ENCODE results near the gene SFMBT2. TPM values are rescaled to one million over a fixed set of nuclear protein-coding genes. Genes with fewer than 3 reads are reported as not detected.

Gene SFMBT2
- total RNA-seq = 10 to 100 TPM; 12.8 to 15.4 TPM

- H3K4me1 Mint-ChIP-seq (ENCODE audit: low read depth) = peaks cover 25% of the 10 kb centered on the region
- ChIA-PET POLR2A (interaction anchor here (0.6 to 1.9 kb wide), 10 partner anchors 25 to 1135 kb away, joined by 3 to 6 read pairs (median 3); no protein-coding TSS in a partner anchor), CTCF (interaction anchor here (0.6 to 2.3 kb wide), 16 partner anchors 139 to 752 kb away, joined by 3 to 22 read pairs (median 4); no protein-coding TSS in a partner anchor)
- H3K4me3 Mint-ChIP-seq = peak within 1 kb of the TSS; percentile 93
- peak within 1 kb of the TSS; percentile 74 for H3K27ac Mint-ChIP-seq
- intact Hi-C loops (cut with micrococcal nuclease) = loop anchor here (1.0 to 10.0 kb wide), 4 partner anchors 71 to 736 kb away; no protein-coding TSS in a partner anchor
- H3K36me3 Mint-ChIP-seq = no peaks in the 10 kb centered on the region
- DNase-seq = peak; percentile 75
- peaks cover 10% of the 10 kb centered on the region for H3K27me3 Mint-ChIP-seq
- H3K9me3 Mint-ChIP-seq = no peaks in the 10 kb centered on the region
Measured at GRCh38 chr10:7410862-7411670, at the start of gene SFMBT2. Gene SFMBT2, minus strand, starts transcription at chr10:7411034. Its CDS starts 29,136 bp downstream, at chr10:7381898.

DNA sequence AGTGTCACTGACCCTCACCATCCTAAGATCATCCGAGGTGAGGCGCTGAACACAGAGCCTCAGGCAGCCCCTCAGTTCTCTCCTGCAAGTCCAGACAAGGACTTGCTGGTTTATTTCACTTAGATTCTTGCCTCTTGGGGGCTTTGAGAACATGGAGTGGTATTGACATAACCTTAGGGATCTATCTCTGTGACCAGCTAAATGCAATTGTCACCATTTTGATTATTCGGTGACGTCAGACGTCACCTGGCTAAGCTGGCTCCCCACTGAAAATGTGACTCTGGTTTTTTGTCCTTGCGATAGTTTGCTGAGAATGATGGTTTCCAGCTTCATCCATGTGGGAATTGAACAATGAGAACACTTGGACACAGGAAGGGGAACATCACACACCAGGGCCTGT, 49.2 kb upstream of the SFMBT2 start:
- H3K4me1 Mint-ChIP-seq (ENCODE audit: low read depth) = no peaks in the 10 kb centered on the region
- intact Hi-C loops (cut with micrococcal nuclease) = no loop called here
- ChIA-PET POLR2A (no interaction called here), CTCF (no interaction called here)
- no peak overlapping the region for H3K27ac Mint-ChIP-seq
- no peaks in the 10 kb centered on the region for H3K27me3 Mint-ChIP-seq
- no peak overlapping the region for H3K4me3 Mint-ChIP-seq
- H3K36me3 Mint-ChIP-seq = no peaks in the 10 kb centered on the region
- DNase-seq = no peak
- H3K9me3 Mint-ChIP-seq = no peaks in the 10 kb centered on the region

DNA sequence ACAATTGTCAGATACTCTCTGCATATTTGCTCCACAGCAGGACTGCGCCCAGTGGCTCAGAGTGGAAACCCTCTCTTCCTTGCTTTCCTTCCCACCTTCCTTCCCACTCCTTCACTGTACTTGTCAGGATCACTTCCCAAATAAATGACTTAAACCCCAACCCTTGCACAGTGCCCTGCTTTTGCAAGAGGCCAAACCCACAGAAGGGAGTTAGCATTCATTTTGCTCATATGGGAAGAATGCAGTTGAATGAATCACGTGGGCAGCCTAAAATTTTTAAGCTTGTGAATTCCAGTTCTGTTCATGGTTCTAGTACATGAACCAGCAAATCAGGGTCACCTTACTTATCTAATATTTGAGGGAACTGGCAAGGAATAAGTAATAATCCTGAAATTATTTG, 47.7 kb upstream of the SFMBT2 start:
- no peaks in the 10 kb centered on the region for H3K4me1 Mint-ChIP-seq (ENCODE audit: low read depth)
- no peaks in the 10 kb centered on the region for H3K27me3 Mint-ChIP-seq
- no peaks in the 10 kb centered on the region for H3K9me3 Mint-ChIP-seq
- intact Hi-C loops (cut with micrococcal nuclease) = no loop called here
- ChIA-PET CTCF (no interaction called here), POLR2A (no interaction called here)
- no peaks in the 10 kb centered on the region for H3K36me3 Mint-ChIP-seq
- no peak overlapping the region for H3K27ac Mint-ChIP-seq
- H3K4me3 Mint-ChIP-seq = no peak overlapping the region
- DNase-seq = no peak

DNA sequence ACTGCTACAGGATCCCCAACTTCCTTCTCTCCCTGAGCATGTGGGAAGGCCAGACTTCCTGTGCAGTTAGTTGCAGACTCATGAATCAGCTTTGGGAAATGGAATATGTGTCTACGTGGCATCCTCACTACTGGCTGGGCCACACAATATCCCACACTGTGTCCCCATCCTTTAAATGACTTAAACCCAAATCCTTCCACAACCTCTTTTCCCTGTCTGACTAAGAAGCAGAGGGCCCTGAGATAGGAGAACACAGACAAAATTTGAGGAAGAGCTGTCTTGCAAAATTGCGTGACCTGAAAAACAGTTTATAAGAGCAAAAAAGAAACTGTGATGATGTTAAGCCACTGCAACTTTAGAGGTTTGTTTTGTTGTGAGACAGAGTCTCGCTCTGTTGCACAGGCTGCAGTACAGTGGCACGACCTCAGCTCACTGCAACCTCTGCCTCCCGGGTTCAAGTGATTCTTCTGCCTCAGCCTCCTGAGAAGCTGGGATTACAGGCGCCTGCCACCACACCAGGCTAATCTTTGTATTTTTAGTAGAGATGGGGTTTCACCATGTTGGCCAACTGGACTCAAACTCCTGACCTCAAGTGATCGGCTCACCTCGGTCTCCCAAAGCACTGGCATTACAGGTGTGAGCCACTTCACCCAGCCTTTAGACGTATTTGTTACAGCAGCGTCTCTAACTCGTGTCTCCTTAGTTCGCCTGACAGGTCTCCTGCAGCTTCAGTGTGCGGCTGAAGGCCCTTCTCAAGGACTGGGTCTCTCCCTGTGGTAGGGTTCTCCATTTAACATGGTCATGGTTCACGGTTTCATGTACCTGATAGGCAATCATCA, 46.9 kb upstream of the SFMBT2 start:
- no peak overlapping the region for H3K4me3 Mint-ChIP-seq

GRCh38 chr10:7449063-7449695, 38.3 kb upstream of the SFMBT2 start:
- Mint-ChIP-seq H3K27me3 (peaks cover 1% of the 10 kb centered on the region), H3K36me3 (peaks cover 7% of the 10 kb centered on the region), H3K9me3 (peaks cover 22% of the 10 kb centered on the region), H3K27ac (no peak overlapping the region), H3K4me3 (no peak overlapping the region), H3K4me1 (ENCODE audit: low read depth) (no peaks in the 10 kb centered on the region)
- ChIA-PET POLR2A (no interaction called here), CTCF (no interaction called here)
- intact Hi-C loops (cut with micrococcal nuclease) = no loop called here
- DNase-seq = no peak

More for the DNA sequence above, 46.9 kb upstream of the SFMBT2 start:
- Mint-ChIP-seq H3K27me3 (no peaks in the 10 kb centered on the region), H3K36me3 (no peaks in the 10 kb centered on the region), H3K9me3 (no peaks in the 10 kb centered on the region), H3K27ac (no peak overlapping the region), H3K4me1 (ENCODE audit: low read depth) (no peaks in the 10 kb centered on the region)
- CTCF ChIA-PET = no interaction called here
- no peak for DNase-seq
- intact Hi-C loops (cut with micrococcal nuclease) = no loop called here
- POLR2A ChIA-PET = no interaction called here

GRCh38 chr10:7445474-7446185, 34.8 kb upstream of the SFMBT2 start:
- no peak overlapping the region for H3K4me3 Mint-ChIP-seq
- POLR2A ChIA-PET = no interaction called here

DNA sequence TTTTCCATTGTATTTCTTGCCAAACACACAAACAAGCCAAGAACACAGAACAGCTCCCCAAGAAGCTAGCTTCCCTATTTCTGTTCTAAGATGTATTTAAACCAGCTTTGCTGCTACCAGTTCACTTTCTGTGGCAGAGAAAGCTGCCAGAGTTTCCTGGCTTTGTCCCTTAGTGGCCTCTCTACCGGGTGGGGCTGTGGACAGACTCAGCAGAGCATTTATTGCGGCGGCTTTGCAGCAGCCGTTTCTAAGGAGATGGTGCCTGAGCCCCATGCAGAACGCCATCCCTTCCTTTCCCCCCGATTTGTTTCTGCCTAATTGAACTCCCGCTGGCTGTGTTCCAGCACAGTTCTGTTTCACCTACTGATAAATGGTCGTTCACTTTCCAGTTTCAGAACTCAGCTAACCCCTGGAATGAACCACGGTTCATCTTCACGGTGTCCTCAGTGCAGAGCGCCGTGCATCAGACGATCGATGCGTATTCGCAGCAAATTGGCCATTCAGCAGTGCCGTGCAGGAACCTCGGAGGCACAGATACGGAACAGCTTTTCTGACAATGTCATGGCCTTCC, 33.8 kb upstream of the SFMBT2 start:
- intact Hi-C loops (cut with micrococcal nuclease) = no loop called here
- DNase-seq = no peak
- H3K27me3 Mint-ChIP-seq = peaks cover 3% of the 10 kb centered on the region
- no peak overlapping the region for H3K27ac Mint-ChIP-seq
- no peak overlapping the region for H3K4me3 Mint-ChIP-seq
- H3K9me3 Mint-ChIP-seq = peaks cover 17% of the 10 kb centered on the region
- peaks cover 7% of the 10 kb centered on the region for H3K36me3 Mint-ChIP-seq
- ChIA-PET POLR2A (interaction anchor here (0.6 kb wide), 1 partner anchor 62 kb away, joined by 3 read pairs; no protein-coding TSS in a partner anchor), CTCF (interaction anchor here (1.0 kb wide), 1 partner anchor 777 kb away, joined by 3 read pairs; no protein-coding TSS in a partner anchor)
- H3K4me1 Mint-ChIP-seq (ENCODE audit: low read depth) = no peaks in the 10 kb centered on the region

More at GRCh38 chr10:7445474-7446185, 34.8 kb upstream of the SFMBT2 start:
- Mint-ChIP-seq H3K27me3 (peaks cover 3% of the 10 kb centered on the region), H3K9me3 (peaks cover 22% of the 10 kb centered on the region), H3K27ac (no peak overlapping the region), H3K36me3 (peaks cover 7% of the 10 kb centered on the region), H3K4me1 (ENCODE audit: low read depth) (no peaks in the 10 kb centered on the region)
- CTCF ChIA-PET = no interaction called here
- DNase-seq = no peak
- intact Hi-C loops (cut with micrococcal nuclease) = no loop called here

DNA sequence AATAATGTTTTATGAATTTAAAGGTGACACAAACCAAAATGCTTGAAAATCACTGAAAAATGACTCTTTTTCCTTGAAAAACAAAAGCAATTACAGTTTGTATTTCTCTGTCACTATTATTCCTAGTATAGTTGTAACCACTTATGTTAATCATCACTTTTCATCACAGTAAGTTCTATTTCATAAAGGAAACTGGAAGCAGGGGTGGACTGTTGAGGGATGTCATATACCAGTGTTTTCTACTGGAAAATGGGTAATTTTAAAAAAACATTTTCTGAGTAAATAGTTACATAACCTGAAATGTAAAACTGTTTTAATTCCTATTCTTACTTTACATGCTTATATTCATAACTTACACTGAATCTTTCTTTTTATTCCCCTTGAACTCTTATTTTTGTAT, 32.2 kb upstream of the SFMBT2 start:
- H3K36me3 Mint-ChIP-seq = no peaks in the 10 kb centered on the region
- ChIA-PET POLR2A (no interaction called here), CTCF (interaction anchor here (0.9 kb wide), 1 partner anchor 27 kb away, joined by 3 read pairs; no protein-coding TSS in a partner anchor)
- no peak overlapping the region for H3K27ac Mint-ChIP-seq
- H3K4me1 Mint-ChIP-seq (ENCODE audit: low read depth) = no peaks in the 10 kb centered on the region
- H3K27me3 Mint-ChIP-seq = peaks cover 3% of the 10 kb centered on the region
- no peak for DNase-seq
- H3K4me3 Mint-ChIP-seq = no peak overlapping the region
- intact Hi-C loops (cut with micrococcal nuclease) = no loop called here
- peaks cover 2% of the 10 kb centered on the region for H3K9me3 Mint-ChIP-seq

GRCh38 chr10:7441403-7442147, 30.7 kb upstream of the SFMBT2 start:
- Mint-ChIP-seq H3K4me1 (ENCODE audit: low read depth) (no peaks in the 10 kb centered on the region), H3K4me3 (no peak overlapping the region), H3K36me3 (no peaks in the 10 kb centered on the region), H3K27ac (no peak overlapping the region), H3K27me3 (peaks cover 3% of the 10 kb centered on the region), H3K9me3 (no peaks in the 10 kb centered on the region)
- intact Hi-C loops (cut with micrococcal nuclease) = no loop called here
- POLR2A ChIA-PET = no interaction called here
- no peak for DNase-seq
- CTCF ChIA-PET = no interaction called here

DNA sequence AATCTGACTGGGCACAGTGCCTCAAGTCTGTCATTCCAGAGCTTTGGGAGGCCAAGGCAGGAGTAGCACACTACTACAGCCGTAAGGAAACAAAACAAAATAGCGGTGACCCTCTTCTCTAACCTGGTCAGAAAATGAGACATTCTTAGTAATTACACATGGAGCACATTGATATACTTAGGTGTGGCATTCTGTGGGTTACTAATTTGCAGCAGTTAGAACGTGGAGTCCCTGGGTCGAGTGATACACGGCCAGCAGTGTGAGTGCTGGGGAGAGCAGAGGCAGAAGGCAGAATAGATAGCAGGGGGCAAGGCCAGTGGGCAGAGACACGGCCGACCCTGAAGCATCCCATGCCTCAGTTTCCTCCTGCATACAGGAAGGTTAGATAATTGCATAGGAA, 28.9 kb upstream of the SFMBT2 start:
- Mint-ChIP-seq H3K4me1 (ENCODE audit: low read depth) (peaks cover 3% of the 10 kb centered on the region), H3K36me3 (no peaks in the 10 kb centered on the region), H3K4me3 (no peak overlapping the region), H3K27ac (no peak overlapping the region), H3K27me3 (peaks cover 1% of the 10 kb centered on the region), H3K9me3 (no peaks in the 10 kb centered on the region)
- CTCF ChIA-PET = no interaction called here
- intact Hi-C loops (cut with micrococcal nuclease) = no loop called here
- POLR2A ChIA-PET = no interaction called here
- no peak for DNase-seq
